Thyroid gland (tissue), 4 donors: Measurements from ENCODE around the gene TBC1D2.

Source experiments
- POLR2A ChIP-seq, 2 donors: fragments of 450-650 bp; IDR thresholded peaks; one replicate each; pipeline ENCODE4 v1.6.1; 2017; ENCODE audit warnings: antibody characterized with exemption in 2 of 2, mild to moderate bottlenecking in 2 of 2, moderate library complexity in 1 of 2
- TF ChIP-seq, protein P1 (sequence below), 6 experiments: fragments of 200-600 bp in 3 of 6; fragments of 450-650 bp in 3 of 6; sonication (generic) in 3 of 6; IDR thresholded peaks; one replicate each; pipeline ENCODE4 v1.5.1; 2016 to 2019; ENCODE audit warnings: antibody characterized with exemption in 6 of 6, mild to moderate bottlenecking in 2 of 6, inconsistent platforms in 1 of 6, moderate library complexity in 1 of 6

- TF ChIP-seq, protein P1, sequence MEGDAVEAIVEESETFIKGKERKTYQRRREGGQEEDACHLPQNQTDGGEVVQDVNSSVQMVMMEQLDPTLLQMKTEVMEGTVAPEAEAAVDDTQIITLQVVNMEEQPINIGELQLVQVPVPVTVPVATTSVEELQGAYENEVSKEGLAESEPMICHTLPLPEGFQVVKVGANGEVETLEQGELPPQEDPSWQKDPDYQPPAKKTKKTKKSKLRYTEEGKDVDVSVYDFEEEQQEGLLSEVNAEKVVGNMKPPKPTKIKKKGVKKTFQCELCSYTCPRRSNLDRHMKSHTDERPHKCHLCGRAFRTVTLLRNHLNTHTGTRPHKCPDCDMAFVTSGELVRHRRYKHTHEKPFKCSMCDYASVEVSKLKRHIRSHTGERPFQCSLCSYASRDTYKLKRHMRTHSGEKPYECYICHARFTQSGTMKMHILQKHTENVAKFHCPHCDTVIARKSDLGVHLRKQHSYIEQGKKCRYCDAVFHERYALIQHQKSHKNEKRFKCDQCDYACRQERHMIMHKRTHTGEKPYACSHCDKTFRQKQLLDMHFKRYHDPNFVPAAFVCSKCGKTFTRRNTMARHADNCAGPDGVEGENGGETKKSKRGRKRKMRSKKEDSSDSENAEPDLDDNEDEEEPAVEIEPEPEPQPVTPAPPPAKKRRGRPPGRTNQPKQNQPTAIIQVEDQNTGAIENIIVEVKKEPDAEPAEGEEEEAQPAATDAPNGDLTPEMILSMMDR (IDR thresholded peaks at IDR 0.05): no peak
- no peak for TF ChIP-seq POLR2A (IDR thresholded peaks at IDR 0.05)
These were observed 6.6 kb upstream of the TBC1D2 start for GRCh38 chr9:98262056-98262455.
